GM03348 (cell line): ENCODE data around the gene ANKEF1.
"Not testable (repeated sequence)": the region's sequence is repeated elsewhere in the genome, so short reads cannot be mapped to it uniquely, and the experiment has no call there.

Experiments used
- DNase-seq: peaks from one replicate; pipeline ENCODE4 v3.0.0; 2012; ENCODE audit warnings: low spot score

The ANKEF1 gene

DNA sequence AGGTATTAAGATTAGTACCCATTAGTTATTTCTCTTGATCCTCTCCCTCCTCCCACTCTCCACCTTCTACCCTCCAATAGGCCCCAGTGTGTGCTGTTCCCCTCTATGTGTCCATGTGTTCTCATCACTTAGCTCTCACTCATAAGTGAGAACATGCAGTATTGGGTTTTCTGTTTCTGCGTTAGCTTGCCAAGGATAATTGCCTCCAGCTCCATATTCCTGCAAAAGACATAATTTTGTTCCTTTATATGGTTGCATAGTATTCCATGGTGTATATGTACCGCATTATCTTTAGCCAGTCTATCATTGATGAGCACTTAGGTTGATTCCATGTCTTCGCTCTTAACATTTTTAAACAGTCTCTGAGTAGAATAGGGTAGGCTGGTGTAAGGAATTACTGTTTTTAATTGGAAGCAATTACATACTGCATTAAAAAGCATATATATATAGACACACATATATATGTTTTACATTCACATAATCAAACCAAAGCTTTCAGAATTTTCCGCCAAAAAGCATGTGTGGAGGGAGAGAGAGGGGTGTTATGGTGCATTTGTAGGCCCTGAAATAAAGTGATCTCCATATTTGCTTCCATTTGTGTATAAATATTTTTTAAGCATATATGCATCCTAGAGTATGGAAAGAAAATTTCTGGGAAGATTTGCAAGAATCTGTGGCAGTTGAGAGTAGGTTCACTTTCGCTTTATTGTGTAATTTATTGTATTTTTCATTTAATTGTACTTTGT lies 709 bp upstream of the ANKEF1 start:
- DNase-seq: no peak

GRCh38 chr20:10036321-10036720 lies 1.5 kb downstream of the ANKEF1 start:
- not testable (repeated sequence) for DNase-seq

GRCh38 chr20:10040070-10040975 lies 5.5 kb downstream of the ANKEF1 start:
- DNase-seq: no peak

- no peak for DNase-seq
Measured at GRCh38 chr20:10042086-10042485, 7.3 kb downstream of the ANKEF1 start.

DNA sequence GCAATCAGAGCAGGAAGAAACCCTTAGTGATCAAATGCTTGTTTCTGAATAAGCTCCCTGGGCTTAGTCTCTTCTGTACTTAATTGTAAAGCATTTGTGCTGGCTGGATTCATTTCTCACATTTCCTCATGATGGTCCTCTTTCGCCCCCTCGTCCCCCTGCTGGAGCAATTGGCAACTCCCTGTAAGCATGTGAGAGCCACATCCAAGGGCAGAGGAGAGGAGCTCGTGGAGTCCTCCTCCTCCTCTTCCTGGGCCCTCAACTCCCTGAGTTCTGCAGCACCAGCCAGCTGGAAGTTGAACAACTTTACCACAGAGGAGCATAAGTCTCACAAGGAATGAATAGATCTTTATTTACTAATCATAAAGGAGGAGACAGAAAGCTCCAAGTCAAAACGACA lies 12.6 kb downstream of the ANKEF1 start:
- DNase-seq: no peak

DNA sequence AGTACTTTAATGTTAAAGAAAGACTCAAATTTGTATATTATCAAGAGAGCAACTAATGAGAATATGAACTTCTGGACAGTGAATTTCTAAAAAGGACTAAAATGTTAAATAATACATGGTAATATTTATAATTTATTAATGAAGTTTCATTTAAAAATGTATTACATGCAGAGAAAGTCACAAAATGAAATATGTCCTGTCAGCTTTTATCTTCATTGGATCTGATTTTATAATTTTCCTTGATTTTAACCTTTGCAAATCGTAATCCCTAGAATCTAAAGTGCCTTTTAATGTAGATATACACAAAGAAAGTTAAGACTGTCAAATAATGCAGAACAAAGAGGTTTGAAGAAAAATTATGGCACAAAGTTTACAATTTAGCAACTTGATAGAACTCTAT lies 16.4 kb downstream of the ANKEF1 start:
- no peak for DNase-seq

- no peak for DNase-seq
Measured at GRCh38 chr20:10059006-10059405, 24.2 kb downstream of the ANKEF1 start.

DNA sequence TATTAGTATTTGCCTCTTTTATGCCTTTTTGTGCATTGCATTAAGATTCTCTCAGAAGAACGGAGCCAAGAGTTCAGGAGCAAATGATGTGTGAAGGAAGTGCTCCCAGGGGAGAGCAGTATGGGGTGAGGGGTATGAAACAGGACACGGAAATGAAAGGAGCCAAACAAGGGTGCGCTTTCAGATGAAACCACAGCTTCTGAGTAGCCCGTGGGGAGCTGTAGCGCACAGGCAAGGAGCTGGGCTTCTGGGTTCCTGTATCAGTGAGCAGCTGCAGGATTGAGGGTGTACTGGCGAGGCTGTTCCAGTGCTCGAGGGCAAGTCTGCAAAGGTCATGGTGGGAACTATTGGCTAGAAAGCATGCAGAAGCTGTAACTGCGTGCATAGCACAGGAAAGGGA lies 25.4 kb downstream of the ANKEF1 start:
- DNase-seq: no peak

- no peak for DNase-seq
Measured at GRCh38 chr20:10061641-10062040, 26.9 kb downstream of the ANKEF1 start.

DNA sequence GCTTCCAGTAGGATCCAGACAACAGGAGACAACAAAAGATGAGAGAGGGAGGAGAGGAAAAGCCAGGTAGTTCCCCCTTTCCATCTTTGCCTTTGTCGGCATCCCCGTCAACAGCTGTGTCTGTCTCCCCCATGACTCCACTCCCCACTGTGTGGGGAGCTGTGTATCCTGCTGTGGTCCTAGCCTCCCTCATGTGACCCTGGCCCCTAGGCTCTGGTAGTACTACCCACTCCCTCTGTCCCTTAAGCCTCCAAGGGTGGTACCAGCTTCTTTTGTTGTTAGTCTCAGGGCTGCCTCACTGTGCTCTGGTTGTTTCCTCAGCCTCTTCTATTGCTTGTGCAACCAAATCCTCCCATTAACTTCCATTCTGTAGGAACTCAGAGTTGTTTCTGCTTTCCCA lies 28.7 kb downstream of the ANKEF1 start:
- no peak for DNase-seq

- no peak for DNase-seq
Measured at GRCh38 chr20:10064611-10065010, 29.8 kb downstream of the ANKEF1 start.

- DNase-seq: no peak
Measured at GRCh38 chr20:10065154-10065833, 30.5 kb downstream of the ANKEF1 start.

DNA sequence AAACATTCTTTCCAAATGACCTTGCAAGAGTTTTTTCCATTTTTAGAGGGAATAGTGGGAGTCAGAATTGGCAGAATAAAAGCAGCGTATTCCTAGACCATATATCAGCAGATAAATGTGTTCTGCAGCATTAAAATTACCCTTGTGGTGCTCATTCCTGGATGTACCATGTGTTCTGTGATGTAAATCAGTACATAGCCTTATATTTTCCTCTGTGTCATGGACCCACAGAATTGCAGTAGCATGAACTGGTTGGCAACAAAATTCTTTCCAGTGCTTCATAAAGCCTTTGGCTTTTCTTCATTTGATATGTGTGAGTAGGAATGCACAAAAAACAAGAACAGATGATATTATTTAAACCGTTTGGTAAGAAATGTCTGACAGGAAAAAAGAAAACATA lies 32.5 kb downstream of the ANKEF1 start:
- no peak for DNase-seq

GRCh38 chr20:10074513-10074912 lies 39.7 kb downstream of the ANKEF1 start:
- DNase-seq: peak; percentile 43

GRCh38 chr20:10075606-10076005 lies 40.8 kb downstream of the ANKEF1 start:
- no peak for DNase-seq

- DNase-seq: no peak
Measured at GRCh38 chr20:10076126-10077080, 41.6 kb downstream of the ANKEF1 start.

DNA sequence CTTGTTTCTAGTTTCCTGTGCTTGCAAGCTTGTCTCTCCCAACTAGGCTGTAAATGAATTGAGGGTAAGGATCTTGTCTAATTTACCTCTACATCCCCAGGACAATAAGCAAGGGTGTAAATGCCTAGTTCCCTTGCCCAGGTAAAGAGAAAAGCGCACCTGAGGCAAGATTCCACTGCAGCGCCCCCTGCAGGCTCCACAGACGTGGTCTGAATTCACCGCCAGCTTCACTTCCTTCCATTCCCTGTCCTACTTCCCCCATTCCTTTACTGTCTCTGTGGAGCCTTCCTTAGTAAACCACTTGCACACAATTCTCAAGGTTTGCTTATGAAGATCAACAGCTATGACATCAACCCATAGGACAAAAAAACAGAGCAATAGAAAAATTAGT lies 42.3 kb downstream of the ANKEF1 start:
- no peak for DNase-seq

- no peak for DNase-seq
Measured at GRCh38 chr20:10077886-10078285, 43.1 kb downstream of the ANKEF1 start.

DNA sequence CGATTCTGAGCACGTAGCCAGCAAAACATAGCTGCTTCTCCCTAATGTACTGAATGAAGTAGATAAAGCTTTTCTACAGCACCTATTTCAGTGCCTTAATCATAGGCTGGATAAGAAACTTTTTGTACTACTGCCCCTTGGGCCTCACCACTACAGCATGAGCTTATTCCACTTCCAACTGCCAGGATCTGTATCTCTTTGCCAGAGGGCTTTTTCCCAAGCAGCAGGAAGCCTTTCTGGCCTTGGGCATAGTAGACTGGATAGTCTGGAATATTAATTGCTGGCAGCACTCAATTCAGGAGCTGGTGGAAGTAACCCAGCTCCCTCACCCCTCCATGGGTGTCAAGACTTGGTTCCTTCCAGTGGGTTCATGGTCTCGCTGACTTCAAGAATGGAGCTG lies 43.6 kb downstream of the ANKEF1 start:
- no peak for DNase-seq

DNA sequence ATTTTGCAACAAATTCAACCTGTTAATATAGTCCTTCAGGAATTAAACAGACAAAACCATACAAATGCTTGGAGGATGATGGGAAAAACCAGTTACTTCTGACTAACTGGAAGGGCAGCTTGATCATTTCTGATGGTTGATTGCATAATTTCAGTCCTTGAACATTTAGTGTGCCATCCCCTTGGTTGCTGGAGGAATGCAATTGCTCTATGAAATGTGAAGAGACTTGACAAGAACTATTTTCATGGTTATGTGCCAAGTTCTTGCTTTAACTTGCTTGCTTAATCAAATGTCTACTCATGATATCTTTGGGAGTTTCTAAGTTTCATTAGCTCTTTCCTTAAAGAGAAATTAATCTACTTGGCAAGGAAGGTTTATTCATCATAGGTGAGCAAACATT lies 45.2 kb downstream of the ANKEF1 start:
- peak; percentile 12 for DNase-seq

- no peak for DNase-seq
Measured at GRCh38 chr20:10080574-10080973, 45.8 kb downstream of the ANKEF1 start.
